Superior temporal gyrus (tissue), 1 donor: Measurements from ENCODE around the gene SMARCA2.

ENCODE experiments used
- DNase-seq: peaks from one replicate; pipeline ENCODE4 v3.0.0-alpha.2; 2016; ENCODE audit errors: extremely low spot score

The SMARCA2 gene

GRCh38 chr9:2210201-2210600 lies 195.1 kb downstream of the SMARCA2 start:
- DNase-seq: no peak

- DNase-seq: no peak
These were observed 198.8 kb downstream of the SMARCA2 start for GRCh38 chr9:2213830-2214468.

- DNase-seq: no peak
These were observed 199.6 kb downstream of the SMARCA2 start for GRCh38 chr9:2214707-2215106.

GRCh38 chr9:2215921-2216441 lies 200.8 kb downstream of the SMARCA2 start:
- no peak for DNase-seq

GRCh38 chr9:2216591-2216990 lies 201.4 kb downstream of the SMARCA2 start:
- DNase-seq: no peak

GRCh38 chr9:2217540-2217939 lies 202.4 kb downstream of the SMARCA2 start:
- no peak for DNase-seq

- DNase-seq: no peak
These were observed 204.9 kb downstream of the SMARCA2 start for GRCh38 chr9:2220036-2220435.

GRCh38 chr9:2227144-2227867 lies 212.2 kb downstream of the SMARCA2 start:
- no peak for DNase-seq

GRCh38 chr9:2228132-2228531 lies 213.0 kb downstream of the SMARCA2 start:
- DNase-seq: no peak

GRCh38 chr9:2228641-2229040 lies 213.5 kb downstream of the SMARCA2 start:
- no peak for DNase-seq

- no peak for DNase-seq
These were observed 214.1 kb downstream of the SMARCA2 start for GRCh38 chr9:2229109-2229721.

- DNase-seq: no peak
These were observed 215.2 kb downstream of the SMARCA2 start for GRCh38 chr9:2230362-2230761.

- DNase-seq: no peak
These were observed 216.0 kb downstream of the SMARCA2 start for GRCh38 chr9:2231101-2231500.

GRCh38 chr9:2231829-2232228 lies 216.7 kb downstream of the SMARCA2 start:
- no peak for DNase-seq

- DNase-seq: no peak
These were observed 218.1 kb downstream of the SMARCA2 start for GRCh38 chr9:2233274-2233673.

GRCh38 chr9:2234371-2234893 lies 219.3 kb downstream of the SMARCA2 start:
- no peak for DNase-seq

GRCh38 chr9:2235623-2236022 lies 220.5 kb downstream of the SMARCA2 start:
- DNase-seq: no peak

GRCh38 chr9:2236850-2237249 lies 221.7 kb downstream of the SMARCA2 start:
- DNase-seq: no peak

- DNase-seq: no peak
These were observed 226.3 kb downstream of the SMARCA2 start for GRCh38 chr9:2241461-2241835.

- peak; percentile 93 for DNase-seq
These were observed 226.9 kb downstream of the SMARCA2 start for GRCh38 chr9:2241836-2242741.

GRCh38 chr9:2242831-2243330 lies 227.7 kb downstream of the SMARCA2 start:
- no peak for DNase-seq
